GM12801 (cell line): ENCODE data around the gene NPPB.

Experiments used
- TF ChIP-seq, protein P1 (sequence below): IDR thresholded peaks from one replicate; pipeline ENCODE4 v1.5.1; 2011; ENCODE audit warnings: control low read depth; ENCODE audit not compliant: insufficient read length; ENCODE audit errors: extremely low read depth

NPPB gene

GRCh38 chr1:11858968-11859871 is 475 bp upstream of the NPPB start:
- TF ChIP-seq, protein P1, sequence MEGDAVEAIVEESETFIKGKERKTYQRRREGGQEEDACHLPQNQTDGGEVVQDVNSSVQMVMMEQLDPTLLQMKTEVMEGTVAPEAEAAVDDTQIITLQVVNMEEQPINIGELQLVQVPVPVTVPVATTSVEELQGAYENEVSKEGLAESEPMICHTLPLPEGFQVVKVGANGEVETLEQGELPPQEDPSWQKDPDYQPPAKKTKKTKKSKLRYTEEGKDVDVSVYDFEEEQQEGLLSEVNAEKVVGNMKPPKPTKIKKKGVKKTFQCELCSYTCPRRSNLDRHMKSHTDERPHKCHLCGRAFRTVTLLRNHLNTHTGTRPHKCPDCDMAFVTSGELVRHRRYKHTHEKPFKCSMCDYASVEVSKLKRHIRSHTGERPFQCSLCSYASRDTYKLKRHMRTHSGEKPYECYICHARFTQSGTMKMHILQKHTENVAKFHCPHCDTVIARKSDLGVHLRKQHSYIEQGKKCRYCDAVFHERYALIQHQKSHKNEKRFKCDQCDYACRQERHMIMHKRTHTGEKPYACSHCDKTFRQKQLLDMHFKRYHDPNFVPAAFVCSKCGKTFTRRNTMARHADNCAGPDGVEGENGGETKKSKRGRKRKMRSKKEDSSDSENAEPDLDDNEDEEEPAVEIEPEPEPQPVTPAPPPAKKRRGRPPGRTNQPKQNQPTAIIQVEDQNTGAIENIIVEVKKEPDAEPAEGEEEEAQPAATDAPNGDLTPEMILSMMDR: no peak

- TF ChIP-seq, protein P1: no peak
These were observed 587 bp downstream of the NPPB start for GRCh38 chr1:11858158-11858557.

DNA sequence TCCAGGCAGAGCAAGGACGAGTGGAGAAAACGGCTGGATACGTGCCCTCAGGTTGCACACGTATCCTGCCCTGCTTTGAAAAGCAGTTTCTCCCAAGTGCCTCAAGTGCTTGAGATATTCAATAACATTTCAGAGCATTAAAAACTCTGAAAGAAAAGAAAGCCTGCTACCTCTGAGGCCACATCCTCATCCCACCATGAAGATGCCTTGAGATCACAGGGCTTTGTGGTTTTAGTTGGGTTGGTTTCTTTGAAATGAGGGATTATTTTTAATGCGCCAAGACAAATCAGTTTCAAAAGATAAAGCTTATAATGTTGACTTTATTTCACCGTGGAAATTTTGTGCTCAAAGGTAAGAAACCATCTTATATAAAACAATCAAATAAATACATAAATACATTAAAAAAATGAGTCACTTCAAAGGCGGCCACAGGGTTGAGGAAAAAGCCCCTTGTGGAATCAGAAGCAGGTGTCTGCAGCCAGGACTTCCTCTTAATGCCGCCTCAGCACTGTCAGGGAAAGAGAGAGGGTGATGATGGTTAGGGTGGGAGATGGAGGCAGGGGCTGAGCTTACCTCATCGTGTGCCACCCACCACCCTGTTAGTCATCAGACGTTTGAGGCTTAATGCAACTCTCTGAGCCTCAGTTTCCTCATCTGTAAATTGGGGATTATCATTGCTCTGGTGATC is 1.4 kb downstream of the NPPB start:
- TF ChIP-seq, protein P1: no peak

- TF ChIP-seq, protein P1: no peak
These were observed 2.0 kb downstream of the NPPB start for GRCh38 chr1:11856698-11857097.

- TF ChIP-seq, protein P1: no peak
These were observed 3.3 kb downstream of the NPPB start for GRCh38 chr1:11855430-11855829.

DNA sequence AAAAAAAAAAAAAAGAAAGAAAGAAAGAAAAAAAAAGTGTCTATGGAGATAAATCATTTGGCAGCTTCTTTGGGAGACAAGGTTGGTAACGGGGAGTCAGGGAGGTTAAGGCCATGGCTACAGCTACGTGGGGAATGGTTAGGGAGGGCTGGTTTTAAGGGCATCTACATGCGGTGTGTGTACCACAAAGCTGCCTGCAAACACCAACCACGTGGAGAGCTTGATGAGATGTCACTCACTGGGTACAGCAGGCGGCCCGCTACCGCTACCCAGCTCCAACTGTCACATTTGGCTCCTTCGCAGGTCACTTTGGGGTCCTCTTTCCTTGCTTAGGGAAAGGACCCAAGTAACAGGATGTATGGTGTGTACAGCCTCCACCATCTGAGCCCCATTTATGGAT is 4.2 kb downstream of the NPPB start:
- TF ChIP-seq, protein P1: no peak

DNA sequence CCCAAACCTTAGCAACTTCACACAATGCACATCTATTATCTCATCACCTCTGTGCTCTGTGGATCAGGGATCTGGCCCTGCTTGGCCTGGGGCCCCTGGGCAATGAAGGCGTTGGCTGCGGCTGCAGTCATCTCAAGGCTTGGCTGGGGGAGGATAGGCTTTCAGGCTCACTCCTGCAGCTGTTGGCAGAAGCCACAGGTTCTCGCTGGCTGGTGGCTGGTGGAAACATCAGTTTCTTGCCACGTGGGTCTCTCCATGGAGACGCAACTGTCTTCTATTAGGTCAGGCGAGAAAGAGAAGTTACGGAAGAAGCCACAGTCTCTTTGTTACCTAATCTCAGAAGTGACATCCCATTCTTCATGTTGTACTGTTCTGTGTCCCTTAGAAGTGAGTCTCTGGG is 7.6 kb downstream of the NPPB start:
- TF ChIP-seq, protein P1: no peak
